DLD1 (cell line): ENCODE results near the gene S100A12.

Experiments used
- in situ Hi-C: cut with HindIII; loops from 2 replicates; pipeline ENCODE4 v1.10.0; 2017; ENCODE audit warnings: low sequenced_read_pairs

Gene S100A12

DNA sequence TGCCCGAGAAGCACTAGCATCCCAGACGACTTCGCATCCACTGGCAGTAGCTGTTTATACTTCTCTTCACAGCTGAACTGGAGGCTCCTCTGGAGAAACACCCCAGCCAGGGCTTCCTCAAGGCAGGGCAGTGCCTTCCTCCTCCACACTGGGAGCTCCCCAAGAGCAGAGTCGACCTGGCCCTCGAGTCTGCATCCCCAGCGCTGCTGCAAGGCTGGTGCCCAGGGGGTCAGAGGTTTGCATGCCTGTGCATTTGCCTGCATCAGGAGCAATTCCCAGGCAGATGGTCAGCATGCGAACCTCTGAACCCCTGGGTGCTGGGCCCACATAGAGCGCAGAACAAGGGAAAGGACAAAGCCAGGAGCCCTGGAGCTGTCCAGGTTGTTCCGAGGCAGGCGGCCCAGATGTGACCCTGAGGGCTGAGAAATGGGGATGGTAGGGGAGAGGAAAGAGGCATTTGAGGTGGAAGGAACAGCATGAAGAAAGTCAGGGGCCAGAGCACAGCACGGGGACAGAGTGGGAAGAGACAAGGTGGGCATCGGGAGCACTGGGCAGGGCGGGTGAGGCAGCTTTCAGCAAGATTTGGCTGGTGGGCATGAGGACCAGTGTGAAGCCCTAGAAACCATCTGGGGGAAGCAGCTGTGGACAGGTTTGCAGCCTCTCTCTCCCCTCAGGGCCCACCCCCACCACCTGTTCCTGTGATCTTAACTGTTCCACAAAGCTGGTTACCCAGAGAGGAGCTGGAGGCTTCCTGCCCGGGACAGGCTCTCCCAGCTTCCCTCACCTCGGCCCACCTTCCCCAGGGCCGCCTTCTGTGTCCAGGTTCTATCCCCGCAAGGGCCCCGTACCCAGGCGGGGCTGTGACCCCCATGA, 21.9 kb upstream of the S100A12 start:
- in situ Hi-C loops = no loop called here

DNA sequence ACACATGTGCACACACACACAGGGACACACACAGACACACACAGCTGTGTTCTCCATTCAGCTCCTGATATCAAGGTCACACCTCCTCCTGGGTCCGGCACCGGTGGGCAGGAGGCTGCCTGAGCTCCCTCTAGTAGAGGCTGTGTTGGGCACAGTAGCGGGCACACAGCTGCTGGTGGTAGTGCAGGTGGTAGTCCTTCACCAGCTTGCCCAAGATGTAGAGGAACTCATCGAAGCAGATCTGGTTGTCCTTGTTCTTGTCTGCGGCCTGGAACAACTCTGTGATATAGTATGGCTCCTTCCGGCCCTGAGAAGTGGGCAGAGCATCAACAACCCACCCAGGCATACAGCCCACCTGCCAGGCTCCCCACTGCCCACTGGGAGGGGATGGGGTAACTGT, 21.0 kb upstream of the S100A12 start:
- in situ Hi-C loops = no loop called here

DNA sequence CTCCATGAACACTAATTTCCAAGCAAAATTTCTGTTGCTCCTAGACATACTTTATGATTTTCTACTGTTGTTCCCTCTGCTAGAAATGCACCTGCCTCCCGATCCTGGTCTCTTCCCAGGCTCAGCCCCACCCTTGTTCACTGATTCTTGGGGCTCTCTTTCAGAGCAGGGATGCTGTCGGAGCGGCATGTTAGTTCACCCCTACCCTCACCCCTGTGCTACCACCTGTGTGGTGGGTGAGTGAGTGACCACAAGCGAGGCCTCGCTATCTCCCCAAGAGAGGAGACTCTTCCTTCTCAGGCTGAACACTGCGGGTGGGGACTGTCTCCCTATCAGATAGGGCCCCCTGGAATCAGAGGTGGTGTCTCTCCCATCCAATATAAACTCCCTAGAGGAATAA, 20.4 kb upstream of the S100A12 start:
- in situ Hi-C loops = no loop called here

GRCh38 chr1:153395136-153395685, 19.8 kb upstream of the S100A12 start:
- in situ Hi-C loops = no loop called here

DNA sequence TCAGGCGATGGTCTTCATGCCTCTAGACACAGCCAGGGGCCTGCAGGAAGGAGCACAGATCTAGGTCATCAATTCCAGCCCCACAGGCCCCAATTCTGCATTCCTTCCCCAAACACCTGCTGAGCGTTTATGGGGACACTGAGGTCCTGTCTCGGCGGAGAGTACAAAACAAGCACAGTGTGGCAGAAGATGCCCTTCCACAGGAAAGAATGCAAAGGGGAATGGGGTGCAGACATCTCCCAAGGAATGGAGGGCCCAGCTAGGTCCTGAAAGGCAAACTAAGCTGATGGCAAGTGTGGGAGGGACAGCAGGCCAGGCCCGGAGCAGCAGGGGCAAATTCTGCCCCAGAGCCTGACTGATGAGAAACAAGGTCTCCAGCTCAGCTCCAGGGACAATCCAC, 19.0 kb upstream of the S100A12 start:
- in situ Hi-C loops = no loop called here

DNA sequence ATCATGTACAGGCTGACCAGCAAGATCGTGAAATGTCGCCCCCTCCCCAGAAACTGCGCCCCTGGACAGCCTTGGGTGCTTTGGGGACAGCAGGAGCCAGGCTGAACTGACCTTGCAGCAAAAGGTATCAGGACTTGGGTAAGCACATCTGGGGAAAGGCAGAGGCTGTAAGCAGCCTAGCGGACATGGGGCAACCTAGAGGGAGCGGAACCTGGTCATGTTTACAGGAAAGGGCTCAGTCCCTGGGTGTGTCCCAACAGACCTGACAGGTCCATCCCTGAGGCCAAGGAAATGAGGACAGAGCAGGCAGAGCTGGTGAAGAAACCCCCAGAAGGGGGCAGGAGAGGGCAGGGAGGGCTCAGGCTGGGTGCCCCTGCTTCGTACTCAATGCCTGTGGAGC, 18.5 kb upstream of the S100A12 start:
- in situ Hi-C loops = no loop called here

DNA sequence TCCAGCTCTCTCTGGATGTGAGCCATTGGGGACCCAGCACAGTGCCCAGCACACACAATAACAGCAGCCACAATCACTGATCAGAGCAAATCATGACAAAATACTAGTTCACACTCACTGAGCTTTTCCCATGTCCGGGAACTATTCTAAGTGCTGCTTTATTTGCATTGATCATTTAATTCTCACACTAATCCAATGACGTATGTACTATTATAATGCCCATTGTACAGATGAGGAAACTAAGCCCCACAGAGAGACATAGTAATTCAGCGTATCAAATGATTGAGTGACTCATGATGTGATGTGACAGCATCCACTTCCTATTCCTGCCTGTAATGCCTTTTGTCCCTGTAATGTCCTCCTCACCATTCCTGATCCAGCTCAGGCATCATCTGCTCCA, 17.4 kb upstream of the S100A12 start:
- in situ Hi-C loops = no loop called here

DNA sequence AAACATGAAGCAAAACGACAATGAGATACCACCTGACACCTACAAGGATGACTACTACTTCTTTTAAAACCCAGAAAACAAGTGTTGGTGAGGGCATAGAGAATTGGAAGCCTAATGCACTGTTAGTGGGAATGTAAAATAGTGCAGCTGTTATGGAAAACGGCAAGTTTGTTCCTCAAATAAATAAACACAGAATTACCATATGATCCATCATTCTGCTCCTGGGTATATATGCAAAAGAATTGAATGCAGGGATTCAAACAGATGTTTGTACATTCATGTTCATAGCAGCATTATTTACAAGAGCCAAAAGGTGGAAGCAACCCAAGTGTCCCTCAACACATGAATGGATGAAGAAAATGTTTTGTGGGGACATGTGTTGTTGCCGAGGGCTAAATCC, 16.8 kb upstream of the S100A12 start:
- in situ Hi-C loops = no loop called here

DNA sequence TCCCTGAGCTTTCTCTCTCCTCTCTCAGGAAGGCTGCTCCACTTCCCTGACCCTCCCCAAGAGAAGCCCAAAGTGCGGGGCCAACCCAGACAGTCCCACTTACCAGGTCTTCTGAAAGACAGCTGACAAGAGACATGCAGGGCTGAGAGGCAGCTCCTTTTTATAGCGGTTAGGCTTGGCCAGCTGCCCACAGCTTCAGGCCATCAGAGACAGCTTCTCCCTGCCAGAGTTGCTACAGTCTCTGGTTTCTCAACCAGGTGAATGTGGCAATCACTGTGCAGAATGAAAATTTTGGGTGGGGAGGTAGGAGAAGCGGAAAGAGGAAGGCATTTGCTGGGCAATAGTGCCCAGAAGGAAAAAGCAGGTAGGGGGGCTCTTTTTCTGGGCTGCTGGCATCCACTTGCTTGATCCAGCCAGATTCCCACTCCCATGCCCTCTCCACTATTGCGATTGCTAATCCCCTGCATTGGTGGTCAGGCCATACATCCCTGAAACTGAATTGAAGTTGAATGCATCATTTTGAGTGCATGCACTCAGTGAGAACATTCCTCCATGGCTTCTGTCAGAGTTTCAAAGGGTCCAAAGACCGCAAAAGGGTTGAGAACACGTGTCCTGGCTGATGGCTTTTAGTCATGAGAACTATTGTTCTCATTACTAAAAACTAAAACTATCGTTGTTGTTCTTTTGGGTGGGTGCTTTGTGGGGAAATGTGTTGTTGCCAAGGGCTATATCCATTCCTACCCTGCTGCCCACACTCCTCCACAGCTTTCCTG, 15.7 kb upstream of the S100A12 start, which contains the start of gene S100A8:
Gene S100A8, minus strand, starts transcription at position 136 of the 773 bp plus-strand sequence. CDS start 538 bp downstream, outside the sequence.
- in situ Hi-C loops = no loop called here

- in situ Hi-C loops = no loop called here
Observed at GRCh38 chr1:153389973-153390879, 14.8 kb upstream of the S100A12 start.

DNA sequence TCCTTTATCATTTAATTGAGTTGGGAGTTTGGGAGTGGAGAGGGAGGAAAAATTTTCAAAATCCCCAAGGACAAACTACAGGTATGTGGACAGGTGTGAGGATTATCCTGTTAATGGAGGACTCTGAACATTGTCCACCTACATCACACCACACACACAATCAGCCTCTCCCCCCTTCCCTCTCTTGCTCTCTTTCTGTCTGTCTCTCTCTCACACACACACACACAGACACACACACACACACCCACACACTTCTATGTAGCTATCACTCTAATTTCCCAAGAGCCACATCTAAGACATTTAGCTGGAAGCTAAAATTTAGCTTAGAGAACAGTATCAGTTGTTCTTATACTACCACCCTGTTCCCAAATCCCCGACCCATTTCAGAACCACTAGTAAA, 14.0 kb upstream of the S100A12 start:
- in situ Hi-C loops = no loop called here

DNA sequence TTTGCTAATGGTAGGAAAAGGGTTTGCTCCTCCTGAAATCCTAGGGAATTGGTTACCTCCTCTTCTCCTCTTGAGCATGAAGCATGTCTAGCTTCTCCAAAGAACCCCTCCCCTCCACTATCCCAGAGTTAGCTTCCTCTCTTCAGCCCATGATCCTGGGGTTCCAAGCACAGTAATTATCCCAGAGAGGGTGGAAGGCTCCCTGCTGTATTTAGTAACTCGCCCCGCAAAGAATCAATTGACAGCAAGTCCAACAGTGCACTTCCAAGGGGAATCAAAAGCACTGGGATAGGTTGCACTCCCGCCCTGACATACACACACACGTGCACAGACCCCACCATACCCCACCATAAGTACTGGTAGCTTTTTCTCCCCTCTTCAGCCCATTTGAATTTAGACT, 12.4 kb upstream of the S100A12 start:
- in situ Hi-C loops = no loop called here

GRCh38 chr1:153387001-153387400, 11.6 kb upstream of the S100A12 start:
- in situ Hi-C loops = no loop called here

- in situ Hi-C loops = no loop called here
Observed at GRCh38 chr1:153386500-153386901, 11.1 kb upstream of the S100A12 start.

DNA sequence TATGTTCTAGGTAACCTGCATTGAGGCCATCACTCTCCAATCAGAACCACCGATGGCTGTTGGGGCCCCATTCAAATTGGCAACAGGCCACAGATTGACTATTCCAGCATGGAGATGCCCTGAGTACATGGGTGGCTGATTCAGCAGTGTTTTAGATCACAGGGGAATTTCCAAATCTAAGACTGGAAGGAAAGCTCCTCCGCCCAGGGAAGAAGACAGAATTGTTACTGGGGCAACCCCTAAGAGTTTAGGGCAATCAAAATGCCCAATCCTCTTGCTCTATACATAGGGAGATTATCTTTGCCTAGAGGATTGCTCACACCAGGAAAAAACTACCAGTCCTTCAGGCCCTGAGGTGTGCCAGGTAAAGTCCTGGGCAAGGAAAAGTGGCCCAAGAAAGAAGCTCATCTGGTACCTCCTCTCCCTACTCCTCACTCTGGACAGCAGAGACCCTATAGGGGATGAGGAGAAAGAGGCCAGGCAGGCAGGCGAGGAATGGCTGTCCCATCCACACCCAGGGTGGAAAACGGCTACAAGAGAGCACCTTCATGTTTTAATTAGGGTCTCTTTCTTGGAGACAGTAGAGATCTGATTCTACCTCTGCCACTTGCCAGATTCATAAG, 9.6 kb upstream of the S100A12 start:
- in situ Hi-C loops = no loop called here

DNA sequence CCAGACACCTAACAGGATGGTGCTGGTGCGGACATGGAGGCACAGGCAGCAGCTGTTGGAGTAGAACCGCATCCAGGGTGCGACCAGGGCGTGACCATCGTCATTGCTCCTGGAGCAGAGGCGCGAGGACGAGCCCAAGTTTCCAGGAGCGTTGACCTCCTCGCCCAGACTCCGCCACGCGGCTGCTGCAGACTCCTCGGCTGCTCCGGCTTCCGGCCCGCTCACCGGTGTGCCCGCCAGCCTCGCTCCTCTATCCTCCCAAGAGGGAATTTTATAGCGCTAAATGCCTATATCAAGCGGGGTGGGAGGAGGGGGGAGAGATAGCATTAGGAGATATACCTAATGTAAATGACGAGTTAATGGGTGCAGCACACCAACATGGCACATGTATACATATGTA, 5.3 kb upstream of the S100A12 start:
- in situ Hi-C loops = no loop called here

DNA sequence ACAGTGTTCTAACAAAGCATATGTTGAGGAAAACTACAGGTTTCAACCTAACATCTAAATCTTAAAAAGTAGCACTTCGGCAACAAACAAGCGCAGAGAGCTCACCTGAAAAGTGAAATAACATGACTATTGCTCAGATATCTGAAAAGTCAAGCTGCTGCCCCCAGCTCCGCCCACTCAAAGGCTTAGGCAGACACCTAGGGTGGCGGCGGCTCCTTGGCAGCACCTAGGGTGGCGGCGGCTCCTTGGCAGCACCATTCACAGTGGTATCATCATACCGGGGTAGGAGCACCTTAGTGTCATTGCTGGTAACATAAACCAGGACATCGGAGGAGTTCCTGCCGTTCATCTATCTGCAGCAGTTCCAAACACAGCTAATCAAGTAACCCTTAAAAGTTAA, 4.2 kb upstream of the S100A12 start:
- in situ Hi-C loops = no loop called here

DNA sequence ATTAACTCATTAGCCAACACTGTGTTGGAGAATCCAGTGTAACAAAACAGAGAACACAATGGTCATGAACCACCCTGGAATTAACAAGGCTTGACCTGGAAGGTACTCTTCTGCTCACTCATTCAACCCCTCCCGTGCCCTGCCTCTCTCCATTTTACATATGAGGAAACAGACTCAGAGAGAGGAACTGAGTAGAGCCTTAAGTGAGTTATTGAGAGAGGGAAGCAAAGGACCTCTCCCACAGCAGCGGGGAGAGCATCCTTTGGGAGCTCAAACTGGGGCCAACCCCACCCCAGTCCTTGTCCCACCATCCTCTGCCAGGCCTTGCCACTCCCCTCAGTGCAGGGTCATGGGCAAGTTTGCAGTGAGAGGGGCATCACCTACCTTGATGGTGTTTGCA, 1.4 kb downstream of the S100A12 start:
- in situ Hi-C loops = no loop called here

GRCh38 chr1:153372571-153372970, 2.9 kb downstream of the S100A12 start:
- in situ Hi-C loops = no loop called here

DNA sequence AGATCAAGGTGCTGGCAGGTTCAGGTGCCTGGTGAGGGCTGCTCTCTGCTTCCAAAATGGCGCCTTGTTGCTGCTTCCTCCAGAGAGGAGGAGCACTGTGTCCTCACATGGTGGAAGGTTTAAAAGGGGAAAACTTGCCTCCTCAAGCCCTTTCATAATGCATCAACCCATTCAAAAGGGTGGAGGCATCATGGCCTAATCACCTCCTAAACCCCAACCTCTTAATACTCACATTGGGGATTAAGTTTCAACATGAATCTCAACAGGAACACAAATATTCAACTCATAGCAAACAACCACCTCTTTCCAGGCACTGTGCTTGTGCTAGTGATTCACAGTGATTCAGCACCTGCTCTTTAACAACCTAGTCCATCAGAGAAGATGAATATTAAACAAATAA, 4.2 kb downstream of the S100A12 start:
- in situ Hi-C loops = no loop called here
